WERI-Rb-1 (cell line): ENCODE measurements around the gene NMUR1.

Experiments
- DNase-seq: peaks from one replicate; pipeline ENCODE4 v3.0.0-alpha.2; 2020
- H3K27ac ChIP-seq: fragments of 250-450 bp; sonication (Bioruptor Pico); 2 replicates; pipeline ENCODE4 v1.5.1; 2020; ENCODE audit warnings: mild to moderate bottlenecking, moderate library complexity
- H3K27me3 ChIP-seq: fragments of 250-450 bp; sonication (Bioruptor Pico); 2 replicates; pipeline ENCODE4 v1.5.1; 2021; ENCODE audit warnings: mild to moderate bottlenecking, low read depth, moderate library complexity; ENCODE audit not compliant: insufficient read depth, severe bottlenecking
- H3K36me3 ChIP-seq: fragments of 250-450 bp; sonication (Bioruptor Pico); 2 replicates; pipeline ENCODE4 v1.5.1; 2020; ENCODE audit warnings: mild to moderate bottlenecking, moderate library complexity
- H3K4me3 ChIP-seq: 2 replicates; pipeline ENCODE4 v1.5.1; 2011; ENCODE audit warnings: low read depth, mild to moderate bottlenecking, control low read depth, low read length
- H3K9me3 ChIP-seq: fragments of 250-450 bp; sonication (Bioruptor Pico); 2 replicates; pipeline ENCODE4 v1.5.1; 2021; ENCODE audit warnings: mild to moderate bottlenecking, moderate library complexity; ENCODE audit not compliant: severe bottlenecking
- TF ChIP-seq, protein P1 (sequence below): IDR thresholded peaks from 2 replicates; pipeline ENCODE4 v1.5.1; 2011; ENCODE audit warnings: low read depth, mild to moderate bottlenecking, control low read depth, inconsistent platforms, low read length

The NMUR1 gene

DNA sequence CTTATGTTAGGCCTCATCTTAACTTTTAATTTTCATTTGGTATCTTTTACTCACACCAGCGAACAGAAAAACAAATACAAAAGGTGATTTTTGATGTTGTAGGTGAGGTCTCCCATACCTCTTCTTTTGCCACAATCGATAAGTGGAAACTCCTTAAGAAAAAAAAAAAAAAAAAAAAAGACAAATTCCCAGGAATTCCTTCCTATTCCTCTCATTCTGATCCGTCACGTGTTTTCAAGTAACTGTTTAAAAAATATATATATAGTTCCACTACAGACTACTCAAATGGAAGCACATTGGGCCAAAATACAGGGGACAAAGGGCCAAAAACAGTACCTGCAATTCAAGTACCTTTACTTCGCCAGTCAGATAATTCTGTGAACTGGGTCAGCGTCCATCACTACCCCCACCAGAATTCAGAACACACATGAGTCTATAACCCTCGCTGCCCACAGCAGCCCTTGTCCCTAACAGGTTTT is 16.5 kb downstream of the NMUR1 start:
- Histone ChIP-seq H3K27ac (peak overlapping the region; percentile 93), H3K4me3 (peak overlapping the region; percentile 90), H3K9me3 (no peaks in the 10 kb centered on the region), H3K27me3 (no peaks in the 10 kb centered on the region), H3K36me3 (no peaks in the 10 kb centered on the region)
- no peak for DNase-seq
- TF ChIP-seq, protein P1, sequence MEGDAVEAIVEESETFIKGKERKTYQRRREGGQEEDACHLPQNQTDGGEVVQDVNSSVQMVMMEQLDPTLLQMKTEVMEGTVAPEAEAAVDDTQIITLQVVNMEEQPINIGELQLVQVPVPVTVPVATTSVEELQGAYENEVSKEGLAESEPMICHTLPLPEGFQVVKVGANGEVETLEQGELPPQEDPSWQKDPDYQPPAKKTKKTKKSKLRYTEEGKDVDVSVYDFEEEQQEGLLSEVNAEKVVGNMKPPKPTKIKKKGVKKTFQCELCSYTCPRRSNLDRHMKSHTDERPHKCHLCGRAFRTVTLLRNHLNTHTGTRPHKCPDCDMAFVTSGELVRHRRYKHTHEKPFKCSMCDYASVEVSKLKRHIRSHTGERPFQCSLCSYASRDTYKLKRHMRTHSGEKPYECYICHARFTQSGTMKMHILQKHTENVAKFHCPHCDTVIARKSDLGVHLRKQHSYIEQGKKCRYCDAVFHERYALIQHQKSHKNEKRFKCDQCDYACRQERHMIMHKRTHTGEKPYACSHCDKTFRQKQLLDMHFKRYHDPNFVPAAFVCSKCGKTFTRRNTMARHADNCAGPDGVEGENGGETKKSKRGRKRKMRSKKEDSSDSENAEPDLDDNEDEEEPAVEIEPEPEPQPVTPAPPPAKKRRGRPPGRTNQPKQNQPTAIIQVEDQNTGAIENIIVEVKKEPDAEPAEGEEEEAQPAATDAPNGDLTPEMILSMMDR: no peak

DNA sequence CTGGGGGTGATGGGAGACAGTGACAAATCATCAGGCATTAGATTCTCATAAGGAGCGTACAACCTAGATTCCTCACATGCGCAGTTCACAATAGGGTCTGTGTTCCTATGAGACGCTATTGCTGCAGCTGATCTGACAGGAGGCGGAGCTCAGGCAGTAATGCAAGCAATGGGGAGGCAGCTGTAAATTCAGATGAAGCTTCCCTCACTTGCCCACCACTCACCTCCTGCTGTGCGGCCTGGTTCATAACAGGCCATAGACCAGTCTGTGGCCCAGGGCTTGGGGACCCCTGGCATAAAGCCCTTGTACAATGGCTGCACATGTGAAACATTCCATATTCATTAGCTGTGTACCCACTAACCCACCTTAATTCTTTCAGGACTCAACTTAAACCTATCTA is 18.0 kb downstream of the NMUR1 start:
- Histone ChIP-seq H3K36me3 (peaks cover 7% of the 10 kb centered on the region), H3K27me3 (no peaks in the 10 kb centered on the region), H3K9me3 (no peaks in the 10 kb centered on the region), H3K27ac (no peak overlapping the region), H3K4me3 (no peak overlapping the region)
- TF ChIP-seq, protein P1: no peak
- DNase-seq: peak; percentile 60

DNA sequence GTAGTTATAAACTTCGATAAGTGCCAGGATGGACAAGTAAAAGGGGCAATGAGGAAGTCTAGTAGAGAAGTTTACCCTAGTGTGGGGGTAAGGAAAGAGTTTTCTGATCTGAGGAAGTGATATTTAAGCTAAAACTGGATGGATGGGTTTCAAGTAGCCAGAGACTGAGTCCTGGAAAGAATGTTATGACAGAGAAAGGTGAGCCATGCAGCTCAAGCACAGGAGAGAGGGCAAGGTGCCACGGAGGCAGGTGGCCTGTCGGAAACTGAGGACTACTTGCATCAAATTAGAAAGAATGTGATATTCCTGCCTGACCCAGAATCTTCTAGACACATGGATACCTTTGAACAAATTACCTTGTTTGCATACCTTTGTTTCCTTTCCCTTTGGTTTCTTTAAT is 26.5 kb downstream of the NMUR1 start:
- TF ChIP-seq, protein P1: no peak
- no peaks in the 10 kb centered on the region for H3K27me3 ChIP-seq

DNA sequence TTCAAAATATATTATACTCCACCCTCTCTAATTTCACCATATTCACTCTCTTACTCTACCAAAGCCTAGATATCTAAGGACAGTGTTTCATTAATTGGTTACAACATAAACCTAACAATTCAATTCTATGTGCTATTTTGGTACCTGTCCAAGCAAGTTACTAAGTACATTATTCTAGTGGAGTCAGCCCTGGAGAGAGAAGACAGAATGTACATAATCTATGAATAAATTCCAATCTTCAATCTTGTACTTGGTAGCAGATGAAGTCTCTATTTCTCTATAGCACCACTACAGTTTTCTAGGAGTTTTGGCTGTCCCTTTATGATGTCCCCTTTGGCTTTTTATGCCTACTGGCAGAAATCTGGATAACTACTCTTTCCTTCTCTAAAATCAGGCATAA is 27.6 kb downstream of the NMUR1 start:
- no peak overlapping the region for H3K27ac ChIP-seq
- no peaks in the 10 kb centered on the region for H3K27me3 ChIP-seq
- H3K4me3 ChIP-seq: no peak overlapping the region
- TF ChIP-seq, protein P1: no peak
- peaks cover 31% of the 10 kb centered on the region for H3K36me3 ChIP-seq
- H3K9me3 ChIP-seq: no peaks in the 10 kb centered on the region
- DNase-seq: no peak

More for the DNA sequence above, 26.5 kb downstream of the NMUR1 start:
- Histone ChIP-seq H3K27ac (no peak overlapping the region), H3K4me3 (no peak overlapping the region), H3K36me3 (peaks cover 38% of the 10 kb centered on the region), H3K9me3 (no peaks in the 10 kb centered on the region)
- DNase-seq: no peak

DNA sequence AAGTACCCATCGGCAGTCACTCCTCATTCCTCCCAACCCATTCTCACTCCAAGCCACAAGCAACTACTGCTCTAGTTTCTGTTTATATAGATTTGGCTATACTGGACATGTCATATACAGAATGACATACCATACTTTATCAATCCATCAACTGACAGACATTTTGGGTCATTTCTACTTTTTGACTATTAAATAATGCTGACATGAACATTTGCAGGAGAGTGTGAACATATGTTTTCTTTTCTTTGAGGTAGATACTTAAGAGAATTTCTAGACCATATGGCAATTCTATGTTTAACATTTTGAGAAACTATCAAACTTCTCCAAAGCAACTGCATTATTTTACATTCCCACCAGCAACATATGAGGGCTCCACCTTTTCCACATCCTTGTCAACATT is 32.6 kb downstream of the NMUR1 start:
- H3K27ac ChIP-seq: no peak overlapping the region
- H3K36me3 ChIP-seq: peaks cover 5% of the 10 kb centered on the region
- TF ChIP-seq, protein P1: no peak
- no peaks in the 10 kb centered on the region for H3K27me3 ChIP-seq
- DNase-seq: no peak
- H3K9me3 ChIP-seq: no peaks in the 10 kb centered on the region
- no peak overlapping the region for H3K4me3 ChIP-seq

DNA sequence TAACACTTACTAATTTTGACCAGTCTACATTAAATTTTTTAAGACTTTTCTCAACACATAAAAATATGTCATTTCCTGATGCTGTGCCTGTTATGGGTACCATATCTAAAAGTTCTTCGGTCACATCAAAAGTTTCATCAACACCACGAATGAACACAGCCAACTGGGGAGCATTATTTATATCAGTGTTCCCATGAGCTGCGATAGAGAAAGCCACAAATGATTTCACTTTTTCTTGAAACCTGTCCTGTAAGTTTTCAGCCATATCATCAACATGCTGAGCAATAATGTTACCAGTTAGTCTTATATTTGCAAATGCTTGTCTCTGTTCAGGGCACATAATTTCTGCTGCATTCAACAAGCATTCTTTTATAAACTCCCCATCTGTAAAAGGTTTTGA is 35.6 kb downstream of the NMUR1 start:
- H3K27me3 ChIP-seq: no peaks in the 10 kb centered on the region
- H3K36me3 ChIP-seq: no peaks in the 10 kb centered on the region; the same call in none of the 2 replicates
- H3K9me3 ChIP-seq: no peaks in the 10 kb centered on the region
- no peak overlapping the region for H3K27ac ChIP-seq
- no peak for DNase-seq
- H3K4me3 ChIP-seq: no peak overlapping the region
- TF ChIP-seq, protein P1: no peak
